Mesangial cell (primary cell): ENCODE results near the gene KCNE1. TPM values are rescaled to one million over a fixed set of nuclear protein-coding genes. Genes with fewer than 3 reads are reported as not detected.

Source experiments
- total RNA-seq: library from RNA; depleted of rRNA; stranded (reverse); fragments of >200 nt; gene quantifications from 2 replicates; pipeline ENCODE4 v1.2.3, GENCODE V29; 2015

KCNE1 gene
- total RNA-seq, result under 0.01 TPM in 1 of 2 replicates, not detected in the other

DNA sequence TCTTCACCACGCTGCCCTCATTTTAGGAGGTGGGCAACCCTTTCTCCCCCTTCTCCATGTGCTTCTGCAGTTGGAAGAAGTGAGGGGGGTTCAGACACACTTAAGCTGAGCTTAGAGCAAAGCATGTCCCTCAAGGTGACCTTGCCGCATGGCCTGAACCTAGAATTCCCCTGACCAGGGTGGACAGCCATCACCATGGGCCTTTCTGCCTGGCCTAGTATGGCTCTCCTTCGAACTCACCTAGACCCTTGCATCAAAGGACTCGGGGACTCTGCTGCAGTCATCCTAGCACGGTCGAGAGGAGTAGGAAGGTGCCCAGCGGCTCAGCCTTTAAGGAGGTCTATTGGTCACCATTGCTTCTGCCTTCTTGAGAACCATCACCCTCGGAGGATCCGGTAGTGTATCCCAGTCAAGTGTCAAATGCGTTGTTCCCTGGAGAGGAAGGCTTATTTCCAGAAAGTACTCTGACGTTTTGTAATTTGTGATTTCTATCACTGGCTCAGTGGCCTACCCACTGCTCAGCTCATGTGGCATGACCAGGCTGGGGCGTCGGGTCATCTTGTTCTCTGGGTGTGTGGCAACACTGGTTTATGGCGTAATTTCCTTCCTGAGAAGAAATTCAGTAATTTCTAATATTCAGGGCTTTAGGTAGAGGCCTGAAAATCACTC is at the start of gene KCNE1:
KCNE1 (minus strand) TSS at position 424 of the 669 bp plus-strand sequence. CDS start 62,576 bp downstream, outside the sequence.

DNA sequence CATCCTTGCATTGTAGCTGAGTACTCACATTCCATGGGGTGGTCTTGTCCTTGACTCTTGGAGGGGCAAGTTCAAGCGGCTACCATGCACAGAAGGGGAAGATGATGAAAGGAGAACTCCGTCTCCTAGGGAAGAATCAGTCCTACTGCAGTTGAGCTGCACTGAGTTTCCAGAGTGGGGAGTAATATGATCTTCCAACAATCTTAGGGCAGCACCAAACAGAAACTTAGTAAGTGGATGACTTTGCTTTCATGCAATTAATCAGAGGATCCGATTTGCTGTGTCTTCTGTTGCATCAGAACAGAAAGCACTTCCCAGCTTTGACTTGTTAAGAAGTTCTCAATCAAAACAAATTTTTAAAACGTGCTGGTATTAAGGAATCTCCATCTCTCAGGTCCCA is 88.2 kb downstream of the KCNE1 start, which contains the start of gene SMIM34:
SMIM34 (minus strand) TSS at position 147 of the 400 bp plus-strand sequence; CDS start at position 35, 112 bp downstream.

Other genes with a start within 250 kb of the KCNE1 start
- gene KCNE2, start 148.2 kb downstream of the KCNE1 start, total RNA-seq, result not detected in 2 replicates
- 6.3 and 10.8 TPM in 2 replicates for gene SMIM11, start 136.7 kb downstream of the KCNE1 start, total RNA-seq
- not detected in 2 replicates for gene SMIM34, start 88.3 kb downstream of the KCNE1 start, total RNA-seq
- gene RCAN1, start 102.9 kb upstream of the KCNE1 start, total RNA-seq, result 16.8 and 21.6 TPM in 2 replicates
- under 0.01 TPM in 2 replicates for gene CLIC6, start 156.8 kb upstream of the KCNE1 start, total RNA-seq